ENCODE data around the gene FAM124B. TPM values are rescaled to one million over a fixed set of nuclear protein-coding genes. Genes with fewer than 3 reads are reported as not detected.

Gene FAM124B
- total RNA-seq, 1 donor from 2014 or later = not detected

DNA sequence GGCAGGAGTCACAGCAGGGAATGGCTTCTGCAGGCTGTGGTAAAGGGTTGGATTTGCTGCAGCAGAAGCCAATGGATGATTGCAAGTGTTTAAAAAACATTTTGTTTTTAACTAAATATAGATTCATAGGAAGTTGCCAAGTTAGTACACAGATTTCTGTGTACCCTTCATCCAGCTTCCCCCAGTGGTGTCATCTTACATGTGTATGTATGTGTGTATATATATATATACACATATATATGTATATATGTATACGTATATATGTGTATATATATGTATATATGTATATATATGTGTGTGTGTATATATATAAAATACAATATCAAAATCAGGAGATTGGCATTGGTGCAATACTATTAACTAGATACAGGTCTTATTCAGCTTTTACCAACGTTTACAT is 19.2 kb upstream of the FAM124B start:
- Histone ChIP-seq H3K79me2 (ENCODE audit: low read depth) (no peaks in the 10 kb centered on the region), H3K9ac (no peak overlapping the region), H3K27me3 (no peaks in the 10 kb centered on the region), H3K4me2 (no peak overlapping the region), H3F3A (ENCODE audit: low read depth) (no peaks in the 10 kb centered on the region), H3K4me3 (no peak overlapping the region), H4K20me1 (ENCODE audit: low read depth) (no peaks in the 10 kb centered on the region), H3K36me3 (no peaks in the 10 kb centered on the region), H3K27ac (no peak overlapping the region), H3K4me1 (no peaks in the 10 kb centered on the region), H2AFZ (replicated peaks) (no peak overlapping the region), H3K9me3 (ENCODE audit: low read depth) (no peaks in the 10 kb centered on the region)
- Mint-ChIP-seq H3K9me3 (no peaks in the 10 kb centered on the region), H3K4me3 (no peak overlapping the region), H3K4me1 (no peaks in the 10 kb centered on the region), H3K27me3 (ENCODE audit: insufficient read depth, low read depth) (peaks cover 3% of the 10 kb centered on the region), H3K36me3 (no peaks in the 10 kb centered on the region), H3K27ac (no peak overlapping the region)
- no peak for TF ChIP-seq EZH2phosphoT487 (IDR thresholded peaks at IDR 0.05)
- no peak for TF ChIP-seq EZH2 (IDR thresholded peaks at IDR 0.05)
- no peak for DNase-seq (ENCODE audit: low spot score)

DNA sequence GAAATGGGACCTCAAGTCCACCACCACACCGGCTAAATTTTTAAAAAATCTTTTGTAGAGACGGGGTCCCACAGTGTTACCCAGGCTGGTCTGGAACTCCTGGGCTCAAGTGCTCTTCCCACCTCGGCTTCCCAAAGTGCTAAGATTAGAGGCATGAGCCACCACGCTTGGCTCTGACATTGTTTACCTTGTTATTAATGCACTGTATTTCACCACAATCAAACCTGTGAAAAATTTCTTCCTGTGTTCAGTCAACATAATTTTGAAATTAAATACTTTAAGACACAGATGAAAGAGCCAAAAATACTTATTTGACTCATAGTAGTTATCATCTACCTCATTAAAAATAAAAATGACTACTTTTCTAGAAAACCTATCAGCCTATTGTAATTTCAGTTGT is 16.0 kb upstream of the FAM124B start:
- Histone ChIP-seq H4K20me1 (ENCODE audit: low read depth) (no peaks in the 10 kb centered on the region), H3K9me3 (ENCODE audit: low read depth) (no peaks in the 10 kb centered on the region), H3K4me3 (no peak overlapping the region), H3K27me3 (no peaks in the 10 kb centered on the region), H3K36me3 (no peaks in the 10 kb centered on the region), H3K27ac (no peak overlapping the region), H3K79me2 (ENCODE audit: low read depth) (no peaks in the 10 kb centered on the region), H3F3A (ENCODE audit: low read depth) (no peaks in the 10 kb centered on the region), H3K4me2 (no peak overlapping the region), H3K4me1 (no peaks in the 10 kb centered on the region), H3K9ac (no peak overlapping the region), H2AFZ (replicated peaks) (no peak overlapping the region)
- H3K9me3 Mint-ChIP-seq = no peaks in the 10 kb centered on the region
- TF ChIP-seq EZH2phosphoT487 (IDR thresholded peaks at IDR 0.05) (no peak), CTCF (IDR thresholded peaks at IDR 0.05) (no peak), EZH2 (IDR thresholded peaks at IDR 0.05) (no peak)
- no peaks in the 10 kb centered on the region for H3K27me3 Mint-ChIP-seq (ENCODE audit: insufficient read depth, low read depth)
- no peak overlapping the region for H3K27ac Mint-ChIP-seq
- no peak for DNase-seq (ENCODE audit: low spot score)
- H3K36me3 Mint-ChIP-seq = no peaks in the 10 kb centered on the region
- H3K4me3 Mint-ChIP-seq = no peak overlapping the region
- no peaks in the 10 kb centered on the region for H3K4me1 Mint-ChIP-seq

DNA sequence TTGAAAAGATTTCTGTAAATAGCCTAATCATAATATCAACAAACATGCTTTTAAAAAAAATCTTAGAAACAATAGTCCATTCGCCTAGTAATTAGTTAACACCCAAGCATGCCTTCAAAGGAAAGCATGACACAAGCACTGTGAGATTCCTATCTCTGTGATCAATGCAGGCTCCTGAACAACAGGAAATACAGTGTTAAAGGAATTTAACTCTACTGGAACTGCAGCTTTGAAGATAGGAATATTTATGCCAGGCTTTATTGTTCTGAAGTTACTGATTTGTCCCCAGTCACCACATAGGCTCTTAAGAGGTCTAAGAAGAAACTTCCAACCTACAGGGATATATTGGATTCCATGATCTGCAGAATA is 15.4 kb upstream of the FAM124B start:
- Histone ChIP-seq H3K4me2 (no peak overlapping the region), H2AFZ (replicated peaks) (no peak overlapping the region), H3K27ac (no peak overlapping the region), H3K9me3 (ENCODE audit: low read depth) (no peaks in the 10 kb centered on the region), H4K20me1 (ENCODE audit: low read depth) (no peaks in the 10 kb centered on the region), H3K4me3 (no peak overlapping the region), H3K79me2 (ENCODE audit: low read depth) (no peaks in the 10 kb centered on the region), H3K4me1 (no peaks in the 10 kb centered on the region), H3F3A (ENCODE audit: low read depth) (no peaks in the 10 kb centered on the region), H3K36me3 (no peaks in the 10 kb centered on the region), H3K9ac (no peak overlapping the region), H3K27me3 (no peaks in the 10 kb centered on the region)
- Mint-ChIP-seq H3K4me3 (no peak overlapping the region), H3K36me3 (no peaks in the 10 kb centered on the region), H3K4me1 (no peaks in the 10 kb centered on the region), H3K27me3 (ENCODE audit: insufficient read depth, low read depth) (no peaks in the 10 kb centered on the region), H3K27ac (no peak overlapping the region), H3K9me3 (no peaks in the 10 kb centered on the region)
- DNase-seq (ENCODE audit: low spot score) = no peak
- no peak for TF ChIP-seq EZH2phosphoT487 (IDR thresholded peaks at IDR 0.05)
- TF ChIP-seq CTCF (IDR thresholded peaks at IDR 0.05) = no peak
- TF ChIP-seq EZH2 (IDR thresholded peaks at IDR 0.05) = no peak

DNA sequence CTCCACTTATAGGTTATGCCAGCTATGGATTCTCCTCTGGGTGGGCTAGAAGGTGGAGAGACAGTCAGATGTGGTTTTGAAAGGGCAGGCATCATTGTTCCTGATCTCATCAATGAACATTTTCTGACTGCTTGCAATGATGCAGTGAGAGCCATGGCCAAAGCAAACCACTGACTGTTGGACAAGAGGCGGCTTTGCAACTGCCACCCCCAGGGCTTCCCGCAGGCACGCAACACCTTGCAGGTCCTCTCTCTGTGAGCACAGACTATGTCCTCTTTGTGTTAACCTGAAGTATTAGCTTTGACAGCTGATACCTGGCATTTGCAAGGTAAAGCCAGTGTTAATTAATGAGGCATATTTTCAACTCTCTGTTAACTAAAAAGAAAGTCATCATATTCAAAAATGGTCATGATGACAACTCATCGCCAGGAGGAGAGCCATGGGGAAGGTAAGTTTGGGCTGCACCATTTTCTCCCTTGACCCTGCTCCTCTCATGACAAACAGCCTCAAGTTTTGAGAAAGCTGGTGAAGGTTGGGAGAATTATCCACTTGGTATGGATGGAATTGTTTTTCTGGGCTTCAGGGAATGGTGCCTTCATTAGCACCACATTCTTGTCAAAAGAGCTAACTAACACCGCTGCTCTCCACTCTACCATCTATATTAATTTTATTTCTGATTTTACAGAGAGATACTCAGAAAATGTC is 14.9 kb upstream of the FAM124B start:
- no peak overlapping the region for H3K27ac Mint-ChIP-seq

More for the DNA sequence above, 14.9 kb upstream of the FAM124B start:
- Mint-ChIP-seq H3K27me3 (ENCODE audit: insufficient read depth, low read depth) (no peaks in the 10 kb centered on the region), H3K4me1 (no peaks in the 10 kb centered on the region), H3K36me3 (no peaks in the 10 kb centered on the region), H3K4me3 (no peak overlapping the region), H3K9me3 (no peaks in the 10 kb centered on the region)
- no peak for DNase-seq (ENCODE audit: low spot score)
- Histone ChIP-seq H2AFZ (replicated peaks) (no peak overlapping the region), H3K4me1 (no peaks in the 10 kb centered on the region), H3K4me3 (no peak overlapping the region), H4K20me1 (ENCODE audit: low read depth) (no peaks in the 10 kb centered on the region), H3K27me3 (no peaks in the 10 kb centered on the region), H3K27ac (no peak overlapping the region), H3K9me3 (ENCODE audit: low read depth) (no peaks in the 10 kb centered on the region), H3K36me3 (no peaks in the 10 kb centered on the region), H3K4me2 (no peak overlapping the region), H3K9ac (no peak overlapping the region), H3F3A (ENCODE audit: low read depth) (no peaks in the 10 kb centered on the region), H3K79me2 (ENCODE audit: low read depth) (no peaks in the 10 kb centered on the region)
- no peak for TF ChIP-seq EZH2phosphoT487 (IDR thresholded peaks at IDR 0.05)
- no peak for TF ChIP-seq CTCF (IDR thresholded peaks at IDR 0.05)
- TF ChIP-seq EZH2 (IDR thresholded peaks at IDR 0.05) = no peak
